ENCODE results near the gene UNC5C. TPM values are rescaled to one million over a fixed set of nuclear protein-coding genes. Genes with fewer than 3 reads are reported as not detected.

UNC5C gene
- polyA plus RNA-seq, 1 donor (not counting 4 experiments of a cell fraction or from before 2014, with no cell fraction given), result not detected

DNA sequence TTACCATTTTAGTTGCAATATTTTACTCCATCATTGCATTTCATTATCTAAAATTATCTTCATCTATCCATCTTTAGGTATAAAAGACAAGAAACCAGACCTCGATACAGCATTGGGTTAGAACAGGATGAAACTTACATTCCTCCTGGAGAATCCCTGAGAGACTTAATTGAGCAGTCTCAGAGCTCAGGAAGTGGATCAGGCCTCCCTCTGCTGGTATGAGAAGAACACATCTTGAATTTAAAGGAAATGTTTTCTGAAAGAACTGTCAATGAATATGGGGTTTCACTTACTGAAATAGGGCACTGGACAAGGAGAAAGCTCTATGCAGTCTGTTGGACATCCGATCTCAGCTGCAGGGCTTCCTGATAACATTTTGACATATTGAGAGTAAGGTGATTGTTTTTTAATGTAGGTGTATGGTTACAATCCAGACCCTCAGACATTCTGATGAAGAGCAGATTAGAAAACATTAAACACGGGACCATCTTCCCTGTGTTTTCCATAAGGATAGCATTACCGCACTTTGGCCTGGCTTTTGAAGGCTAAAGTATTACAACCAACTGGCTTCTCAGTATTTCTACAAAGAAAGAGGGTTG, 423.8 kb downstream of the UNC5C start:
- Histone ChIP-seq H3K9me1 (ENCODE audit: control insufficient read depth, extremely low read depth, insufficient read depth, low read length) (no peaks in the 10 kb centered on the region), H3K27me3 (ENCODE audit: control insufficient read depth, extremely low read depth, insufficient read depth, low read length) (no peaks in the 10 kb centered on the region), H4K20me1 (ENCODE audit: control insufficient read depth, extremely low read depth, insufficient read depth, low read length) (no peaks in the 10 kb centered on the region), H3K27ac (ENCODE audit: control insufficient read depth, insufficient read depth, low read length) (no peak overlapping the region), H3K4me2 (ENCODE audit: control insufficient read depth, extremely low read depth, insufficient read depth, low read depth, low read length) (no peak overlapping the region), H2AFZ (ENCODE audit: control insufficient read depth, low read length) (no peak overlapping the region), H3K36me3 (ENCODE audit: control insufficient read depth in 2 of 2, extremely low read depth in 1 of 2, insufficient read depth in 2 of 2, low read length in 2 of 2) (no peaks in the 10 kb centered on the region), H3K4me1 (ENCODE audit: control insufficient read depth, extremely low read depth, insufficient read depth, low read length) (peaks cover 7% of the 10 kb centered on the region), H3K9ac (ENCODE audit: control insufficient read depth, extremely low read depth, insufficient read depth, low read length) (no peak overlapping the region), H3K9me3 (ENCODE audit: control insufficient read depth, low read depth, low read length) (no peaks in the 10 kb centered on the region), H3K4me3 (ENCODE audit: control insufficient read depth in 2 of 3, extremely low read depth in 1 of 3, insufficient read depth in 2 of 3, low read depth in 1 of 3, low read length in 3 of 3) (no peak overlapping the region), H3K79me2 (ENCODE audit: control insufficient read depth, insufficient read depth, low read length) (no peaks in the 10 kb centered on the region)
- peak; percentile 87 for FAIRE-seq
- TF ChIP-seq EZH2 (IDR thresholded peaks at IDR 0.05; ENCODE audit: low read length) (no peak), CTCF (optimal IDR thresholded peaks at IDR 0.05 in 1 of 3, IDR thresholded peaks at IDR 0.05 in 1 of 3, conservative IDR thresholded peaks at IDR 0.05 in 1 of 3; ENCODE audit: extremely low read depth in 1 of 3, insufficient read depth in 2 of 3, low read length in 3 of 3) (peak; percentile 46 to 56 (median 53))
- DNase-seq (ENCODE audit: low read depth, low spot score), result peak; percentile 9
- dilution Hi-C loops (cut with MboI; ENCODE audit: extremely low pct_ligation_motif_present, low sequenced_read_pairs), result loop anchor here (25.0 kb wide), 1 partner anchor 363 kb away; the partner anchor contains the start of gene BMPR1B

- Histone ChIP-seq H2AFZ (ENCODE audit: control insufficient read depth, low read length) (no peak overlapping the region), H3K79me2 (ENCODE audit: control insufficient read depth, insufficient read depth, low read length) (no peaks in the 10 kb centered on the region), H3K27ac (ENCODE audit: control insufficient read depth, insufficient read depth, low read length) (no peak overlapping the region), H3K27me3 (ENCODE audit: control insufficient read depth, extremely low read depth, insufficient read depth, low read length) (no peaks in the 10 kb centered on the region), H3K9me1 (ENCODE audit: control insufficient read depth, extremely low read depth, insufficient read depth, low read length) (no peaks in the 10 kb centered on the region), H3K4me3 (ENCODE audit: control insufficient read depth in 2 of 3, extremely low read depth in 1 of 3, insufficient read depth in 2 of 3, low read depth in 1 of 3, low read length in 3 of 3) (no peak overlapping the region), H3K4me2 (ENCODE audit: control insufficient read depth, extremely low read depth, insufficient read depth, low read depth, low read length) (no peak overlapping the region), H3K9me3 (ENCODE audit: control insufficient read depth, low read depth, low read length) (no peaks in the 10 kb centered on the region), H3K4me1 (ENCODE audit: control insufficient read depth, extremely low read depth, insufficient read depth, low read length) (no peaks in the 10 kb centered on the region), H4K20me1 (ENCODE audit: control insufficient read depth, extremely low read depth, insufficient read depth, low read length) (no peaks in the 10 kb centered on the region), H3K36me3 (ENCODE audit: control insufficient read depth in 2 of 2, extremely low read depth in 1 of 2, insufficient read depth in 2 of 2, low read length in 2 of 2) (no peaks in the 10 kb centered on the region), H3K9ac (ENCODE audit: control insufficient read depth, extremely low read depth, insufficient read depth, low read length) (no peak overlapping the region)
- TF ChIP-seq CTCF (optimal IDR thresholded peaks at IDR 0.05 in 1 of 3, IDR thresholded peaks at IDR 0.05 in 1 of 3, conservative IDR thresholded peaks at IDR 0.05 in 1 of 3; ENCODE audit: extremely low read depth in 1 of 3, insufficient read depth in 2 of 3, low read length in 3 of 3), result no peak
- TF ChIP-seq EZH2 (IDR thresholded peaks at IDR 0.05; ENCODE audit: low read length), result no peak
- DNase-seq (ENCODE audit: low read depth, low spot score) (no peak), FAIRE-seq (no peak)
- dilution Hi-C loops (cut with MboI; ENCODE audit: extremely low pct_ligation_motif_present, low sequenced_read_pairs), result loop anchor here (25.0 kb wide), 1 partner anchor 360 kb away; the partner anchor contains the start of gene BMPR1B
Measured at GRCh38 chr4:95122001-95122400, 426.8 kb downstream of the UNC5C start.

Measured in keratinocyte (primary cell).